ENCODE measurements around the gene ZNF879. TPM values are rescaled to one million over a fixed set of nuclear protein-coding genes. Genes with fewer than 3 reads are reported as not detected.

The ZNF879 gene
- total and polyA plus RNA-seq, 2 of the 13 experiments (the other 11 are each of a cell fraction or from before 2014, with no cell fraction given), result 0.83 to 2.8 TPM

DNA sequence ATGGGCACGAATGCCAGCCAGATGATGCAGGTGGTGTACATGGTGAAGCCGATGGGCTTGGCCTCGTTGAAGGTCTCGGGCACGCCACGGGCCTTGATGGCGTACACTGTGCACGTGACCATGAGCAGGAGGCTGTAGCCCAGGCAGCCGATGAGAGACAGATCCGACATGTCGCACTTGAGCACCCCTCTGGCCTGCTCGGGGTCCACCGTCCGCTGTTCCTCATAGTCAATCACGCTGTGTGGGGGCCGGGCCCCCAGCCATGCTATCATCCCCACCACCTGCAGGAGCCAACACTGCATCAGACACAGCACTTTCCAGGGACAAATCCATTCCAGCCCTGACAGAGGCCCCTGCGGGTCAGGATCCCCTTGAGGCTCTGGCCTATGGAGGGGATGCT is 40.7 kb upstream of the ZNF879 start:
- Histone ChIP-seq H3K4me1 (ENCODE audit: insufficient read depth, low read length) (no peaks in the 10 kb centered on the region), H3K9ac (ENCODE audit: insufficient read depth, low read depth, low read length) (no peak overlapping the region), H3K4me2 (ENCODE audit: low read depth, low read length) (no peak overlapping the region), H3K36me3 (replicated peaks in 1 of 2; ENCODE audit: control insufficient read depth in 1 of 2, insufficient read depth in 2 of 2, low read length in 2 of 2) (no peaks in the 10 kb centered on the region), H3K79me2 (ENCODE audit: insufficient read depth, low read length) (no peaks in the 10 kb centered on the region), H3K9me3 (ENCODE audit: low read length) (peaks cover 68% of the 10 kb centered on the region), H4K20me1 (ENCODE audit: insufficient read depth, low read length) (no peaks in the 10 kb centered on the region), H3K27me3 (ENCODE audit: control insufficient read depth in 1 of 2, insufficient read depth in 2 of 2, low read length in 2 of 2) (no peaks in the 10 kb centered on the region), H3K27ac (ENCODE audit: extremely low read length, insufficient read depth, low read length) (no peak overlapping the region), H2AFZ (ENCODE audit: low read length) (no peak overlapping the region), H3K4me3 (replicated peaks in 1 of 3; ENCODE audit: insufficient read depth in 1 of 3, low read depth in 2 of 3, low read length in 3 of 3) (no peak overlapping the region)
- no peak for TF ChIP-seq ZNF878 (CRISPR knock-in tag; IDR thresholded peaks at IDR 0.05)
- TF ChIP-seq, protein P1, sequence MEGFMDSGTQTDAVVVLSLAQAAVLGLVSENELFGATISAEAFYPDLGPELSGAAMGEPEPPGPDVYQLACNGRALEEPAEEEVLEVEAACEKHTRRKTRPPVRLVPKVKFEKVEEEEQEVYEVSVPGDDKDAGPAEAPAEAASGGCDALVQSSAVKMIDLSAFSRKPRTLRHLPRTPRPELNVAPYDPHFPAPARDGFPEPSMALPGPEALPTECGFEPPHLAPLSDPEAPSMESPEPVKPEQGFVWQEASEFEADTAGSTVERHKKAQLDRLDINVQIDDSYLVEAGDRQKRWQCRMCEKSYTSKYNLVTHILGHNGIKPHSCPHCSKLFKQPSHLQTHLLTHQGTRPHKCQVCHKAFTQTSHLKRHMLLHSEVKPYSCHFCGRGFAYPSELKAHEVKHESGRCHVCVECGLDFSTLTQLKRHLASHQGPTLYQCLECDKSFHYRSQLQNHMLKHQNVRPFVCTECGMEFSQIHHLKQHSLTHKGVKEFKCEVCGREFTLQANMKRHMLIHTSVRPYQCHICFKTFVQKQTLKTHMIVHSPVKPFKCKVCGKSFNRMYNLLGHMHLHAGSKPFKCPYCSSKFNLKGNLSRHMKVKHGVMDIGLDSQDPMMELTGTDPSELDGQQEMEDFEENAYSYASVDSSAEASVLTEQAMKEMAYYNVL (CRISPR knock-in tag; IDR thresholded peaks at IDR 0.05; ENCODE audit: borderline replicate concordance), result no peak
- no peak for TF ChIP-seq TOPORS (CRISPR knock-in tag; IDR thresholded peaks at IDR 0.05)
- TF ChIP-seq, protein P2, sequence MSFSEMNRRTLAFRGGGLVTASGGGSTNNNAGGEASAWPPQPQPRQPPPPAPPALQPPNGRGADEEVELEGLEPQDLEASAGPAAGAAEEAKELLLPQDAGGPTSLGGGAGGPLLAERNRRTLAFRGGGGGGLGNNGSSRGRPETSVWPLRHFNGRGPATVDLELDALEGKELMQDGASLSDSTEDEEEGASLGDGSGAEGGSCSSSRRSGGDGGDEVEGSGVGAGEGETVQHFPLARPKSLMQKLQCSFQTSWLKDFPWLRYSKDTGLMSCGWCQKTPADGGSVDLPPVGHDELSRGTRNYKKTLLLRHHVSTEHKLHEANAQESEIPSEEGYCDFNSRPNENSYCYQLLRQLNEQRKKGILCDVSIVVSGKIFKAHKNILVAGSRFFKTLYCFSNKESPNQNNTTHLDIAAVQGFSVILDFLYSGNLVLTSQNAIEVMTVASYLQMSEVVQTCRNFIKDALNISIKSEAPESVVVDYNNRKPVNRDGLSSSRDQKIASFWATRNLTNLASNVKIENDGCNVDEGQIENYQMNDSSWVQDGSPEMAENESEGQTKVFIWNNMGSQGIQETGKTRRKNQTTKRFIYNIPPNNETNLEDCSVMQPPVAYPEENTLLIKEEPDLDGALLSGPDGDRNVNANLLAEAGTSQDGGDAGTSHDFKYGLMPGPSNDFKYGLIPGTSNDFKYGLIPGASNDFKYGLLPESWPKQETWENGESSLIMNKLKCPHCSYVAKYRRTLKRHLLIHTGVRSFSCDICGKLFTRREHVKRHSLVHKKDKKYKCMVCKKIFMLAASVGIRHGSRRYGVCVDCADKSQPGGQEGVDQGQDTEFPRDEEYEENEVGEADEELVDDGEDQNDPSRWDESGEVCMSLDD (CRISPR knock-in tag; IDR thresholded peaks at IDR 0.05; ENCODE audit: borderline replicate concordance), result no peak
- TF ChIP-seq NR2C2 (CRISPR knock-in tag; IDR thresholded peaks at IDR 0.05; ENCODE audit: borderline replicate concordance), result no peak
- FAIRE-seq, result no peak
- ATAC-seq, result no peak
- 4% methylated on average over 5 of the region's 17 CpGs for WGBS (ENCODE audit: low lambda C conversion rate)
- no peak for DNase-seq (ENCODE audit: low spot score)
- no TSS peak for BruUV-seq (replicated peaks)
- intact Hi-C loops (cut with micrococcal nuclease; ENCODE audit: unreplicated experiment), result no loop called here
- ChIA-PET CTCF (ENCODE audit: low intra/inter-chr PET ratio, low total read pairs) (no interaction called here), POLR2A (no interaction called here)
- in situ Hi-C loops (cut with HindIII; ENCODE audit: extremely low pct_ligation_motif_present, low pct_unique_long_range_greater_than_20kb), result no loop called here
